K562 (cell line): ENCODE measurements around the gene KRT31. TPM values are rescaled to one million over a fixed set of nuclear protein-coding genes. Genes with fewer than 3 reads are reported as not detected.

Experiments used
- ATAC-seq: fragments of 200-7000 bp; cut with Tn5 transposase; 3 replicates; pipeline ENCODE4 v1.9.1; 2020; ENCODE audit warnings: moderate library complexity
- BruUV-seq: library from RNA; stranded (reverse); fragments of 400-500 nt; replicated peaks from 2 replicates; lab custom pipeline; 2021; lab: Mats Ljungman, UMichigan
- CTCF ChIA-PET: fragments of 300-600 bp; formaldehyde crosslinking; extraction: SDS; loops from one replicate; lab custom pipeline; 2021; ENCODE audit warnings: low intra/inter-chr PET ratio; lab: Yijun Ruan, JAX
- POLR2A ChIA-PET: fragments of 300-600, 350-650 bp; sonication (Branson Sonifier 250); formaldehyde crosslinking; extraction: SDS; loops from one replicate; lab custom pipeline; 2021; ENCODE audit warnings: antibody characterized with exemption, inconsistent platforms; lab: Yijun Ruan, JAX
- DNase-seq, 4 experiments: peaks; one replicate each; pipeline versions ENCODE4 v3.0.0 to v3.0.0-alpha.2; 2011 to 2018; ENCODE audit warnings: low spot score in 3 of 4, mixed read lengths in 3 of 4; ENCODE audit errors: extremely low read depth in 1 of 4
- FAIRE-seq: peaks from 2 replicates; lab custom pipeline; 2011; peaks lifted over from hg19 to GRCh38; lab: Jason Lieb, UNC
- H2AFZ ChIP-seq: 2 replicates; pipeline ENCODE4 v1.6.0; 2011; ENCODE audit warnings: low read depth, low read length, control low read depth, inconsistent platforms
- H3K27ac ChIP-seq: fragments of 200-600 bp; 3 replicates; pipeline ENCODE4 v1.8.0; 2011; ENCODE audit warnings: low read depth, mild to moderate bottlenecking, control low read depth, inconsistent platforms, low read length, moderate library complexity, mixed read lengths; ENCODE audit errors: extremely low read depth
- H3K27me3 ChIP-seq, 2 experiments: fragments of 300-600 bp in 1 of 2; 2 replicates in 1 of 2; 3 replicates in 1 of 2; pipeline versions ENCODE4 v1.6.0 to v1.8.0; 2011; ENCODE audit warnings: inconsistent platforms in 2 of 2, low read length in 2 of 2, mild to moderate bottlenecking in 1 of 2, mixed read lengths in 1 of 2, moderate library complexity in 1 of 2; ENCODE audit not compliant: control insufficient read depth in 2 of 2, insufficient read depth in 2 of 2
- H3K36me3 ChIP-seq: fragments of 300-600 bp; 3 replicates; pipeline ENCODE4 v1.8.0; 2011; ENCODE audit warnings: mild to moderate bottlenecking, low read length, inconsistent platforms; ENCODE audit not compliant: control insufficient read depth, insufficient read depth
- H3K4me1 ChIP-seq, 2 experiments: fragments of 200-600 bp in 1 of 2; replicated peaks in 1 of 2; 2 replicates in 1 of 2; 3 replicates in 1 of 2; pipeline versions ENCODE4 v1.5.1 to v1.8.0; 2011; ENCODE audit warnings: inconsistent platforms in 2 of 2, low read length in 2 of 2, mild to moderate bottlenecking in 1 of 2, mixed read lengths in 1 of 2, moderate library complexity in 1 of 2; ENCODE audit not compliant: control insufficient read depth in 2 of 2, insufficient read depth in 2 of 2
- H3K4me2 ChIP-seq: 2 replicates; pipeline ENCODE4 v1.6.1; 2011; ENCODE audit warnings: low read length, control low read depth, inconsistent platforms, mixed read lengths; ENCODE audit not compliant: insufficient read depth
- H3K4me3 ChIP-seq: fragments of 200-600 bp; sonication (generic), shearing (Covaris generic); 2 replicates; pipeline ENCODE4 v1.5.1; 2016; ENCODE audit warnings: control low read depth, inconsistent platforms
- H3K79me2 ChIP-seq: fragments of 200-600 bp; 3 replicates; pipeline ENCODE4 v1.8.0; 2011; ENCODE audit warnings: low read length, inconsistent platforms; ENCODE audit not compliant: control insufficient read depth, insufficient read depth
- H3K9ac ChIP-seq, 2 experiments: 2 replicates each; pipeline versions ENCODE4 v1.6.0 to v1.6.1; 2011; ENCODE audit warnings: low read depth in 2 of 2, low read length in 2 of 2, control low read depth in 1 of 2, inconsistent platforms in 1 of 2, mild to moderate bottlenecking in 1 of 2, mixed read lengths in 1 of 2; ENCODE audit not compliant: insufficient read depth in 1 of 2
- H3K9me1 ChIP-seq: one replicate; pipeline ENCODE4 v1.6.0; 2011; ENCODE audit warnings: inconsistent platforms, mild to moderate bottlenecking, low read length, moderate library complexity; ENCODE audit not compliant: control insufficient read depth, insufficient read depth
- H3K9me3 ChIP-seq: replicated peaks from 2 replicates; pipeline ENCODE4 v1.5.1; 2011; ENCODE audit warnings: low read depth, low read length, inconsistent platforms; ENCODE audit not compliant: control insufficient read depth, insufficient read depth
- H4K20me1 ChIP-seq: replicated peaks from 2 replicates; pipeline ENCODE4 v1.6.1; 2011; ENCODE audit warnings: low read length, inconsistent platforms, mixed read lengths; ENCODE audit not compliant: control insufficient read depth, insufficient read depth
- ARNT ChIP-seq, 2 experiments: fragments of 450-650 bp; IDR thresholded peaks; 2 replicates each; pipeline ENCODE4 v1.6.1; 2016; ENCODE audit warnings: mild to moderate bottlenecking in 1 of 2
- BMI1 ChIP-seq: fragments of 150-350 bp; IDR thresholded peaks from 2 replicates; pipeline ENCODE4 v1.6.1; 2014; ENCODE audit warnings: low read length
- CBX8 ChIP-seq: fragments of 200-600 bp; sonication (generic); IDR thresholded peaks from 2 replicates; pipeline ENCODE4 v1.6.1; 2012; ENCODE audit warnings: borderline replicate concordance, mixed run types, low read depth, mild to moderate bottlenecking, moderate library complexity, mixed read lengths, low read length, control low read depth, inconsistent platforms; ENCODE audit not compliant: poor library complexity, severe bottlenecking; ENCODE audit errors: extremely low read depth
- FOXK2 ChIP-seq, 2 experiments: fragments of 450-650 bp; IDR thresholded peaks in 1 of 2; conservative IDR thresholded peaks in 1 of 2; 2 replicates each; pipeline ENCODE4 v1.6.1; 2016; ENCODE audit warnings: low read depth in 2 of 2, mild to moderate bottlenecking in 1 of 2
- NFXL1 ChIP-seq: fragments of 450-650 bp; formaldehyde crosslinking; IDR thresholded peaks from 2 replicates; pipeline ENCODE4 v1.4.0; 2021; ENCODE audit warnings: mild to moderate bottlenecking
- POLR2H ChIP-seq: IDR thresholded peaks from 2 replicates; pipeline ENCODE4 v1.6.1; 2016; ENCODE audit warnings: missing genetic modification characterization, low read depth, mild to moderate bottlenecking, control low read depth, missing compliant biosample characterization, moderate library complexity
- SNRNP70 ChIP-seq: fragments of 200-400 bp; formaldehyde crosslinking; optimal IDR thresholded peaks from 2 replicates; pipeline ENCODE3; 2017; ENCODE audit warnings: low read depth, low read length
- SRF ChIP-seq, 2 experiments: fragments of 250-450, 450-650 bp in 1 of 2; sonication (Bioruptor Pico) in 1 of 2; sonication (generic) in 1 of 2; formaldehyde crosslinking; IDR thresholded peaks; 2 replicates each; pipeline versions ENCODE4 v1.5.0 to v1.5.1; 2020 to 2022; ENCODE audit warnings: mild to moderate bottlenecking in 1 of 2, missing genetic modification reagents in 1 of 2
- YBX1 ChIP-seq: fragments of 450-650 bp; IDR thresholded peaks from 2 replicates; pipeline ENCODE4 v1.7.1; 2016; ENCODE audit warnings: mild to moderate bottlenecking
- ZNF253 ChIP-seq: fragments of 250-450 bp; sonication (Bioruptor Pico); conservative IDR thresholded peaks from 2 replicates; pipeline ENCODE4 v1.6.1; 2021; ENCODE audit warnings: mild to moderate bottlenecking
- ZNF830 ChIP-seq: fragments of 250-450 bp; sonication (Bioruptor Pico); IDR thresholded peaks from 2 replicates; pipeline ENCODE4 v1.5.0; 2021; ENCODE audit warnings: mild to moderate bottlenecking
- WGBS: fragments of 100-300 bp; shearing (Covaris generic); methylation state at CpG from one replicate; pipeline ENCODE4 v1.1.6; 2016; ENCODE audit warnings: low coverage, mixed read lengths; ENCODE audit not compliant: insufficient coverage; ENCODE audit errors: missing lambda C conversion rate; 5-methylcytosine and 5-hydroxymethylcytosine counted together
- in situ Hi-C: fragments of 300-500 bp; cut with MboI; formaldehyde crosslinking; loops from 4 replicates; pipeline ENCODE4 v1.15.0; 2018; ENCODE audit warnings: inconsistent platforms, mixed read lengths
- intact Hi-C: fragments of 100-400 bp; cut with micrococcal nuclease; formaldehyde crosslinking; loops from 2 replicates; pipeline ENCODE4 v1.14.2; 2022
- polyA plus RNA-seq, 8 experiments: library from polyadenylated mRNA; depleted of rRNA in 4 of 8; stranded (reverse) in 5 of 8; unstranded in 3 of 8; fragments of >200 nt; fragmentation: Nextera tagmentation in 2 of 8; fragmentation: Illumina TruSeq in 1 of 8; extraction: Ambion mirVana in 2 of 8; extraction: Trizol in 1 of 8; gene quantifications; 2 replicates each; pipeline versions ENCODE4 v1.2.1 to v1.2.3, GENCODE V29; 2011 to 2014; ENCODE audit warnings: inconsistent platforms in 1 of 8, missing spikeins in 1 of 8
- total RNA-seq, 7 experiments: library from RNA; depleted of rRNA in 6 of 7; stranded (reverse); fragments of >200 nt in 6 of 7; fragmentation: Illumina TruSeq in 2 of 7; extraction: Trizol in 2 of 7; gene quantifications; 2 replicates each; pipeline versions ENCODE4 v1.2.1 to v1.2.3, GENCODE V29; 2011 to 2021; ENCODE audit warnings: low replicate concordance in 1 of 7
- TF ChIP-seq, protein P1 (sequence below): IDR thresholded peaks from 2 replicates; pipeline ENCODE4 v1.6.1; 2011; ENCODE audit not compliant: insufficient read length; ENCODE audit errors: extremely low read depth

The KRT31 gene
- total and polyA plus RNA-seq, 9 of the 15 experiments (the other 6 are each of a cell fraction or from before 2014, with no cell fraction given): not detected

DNA sequence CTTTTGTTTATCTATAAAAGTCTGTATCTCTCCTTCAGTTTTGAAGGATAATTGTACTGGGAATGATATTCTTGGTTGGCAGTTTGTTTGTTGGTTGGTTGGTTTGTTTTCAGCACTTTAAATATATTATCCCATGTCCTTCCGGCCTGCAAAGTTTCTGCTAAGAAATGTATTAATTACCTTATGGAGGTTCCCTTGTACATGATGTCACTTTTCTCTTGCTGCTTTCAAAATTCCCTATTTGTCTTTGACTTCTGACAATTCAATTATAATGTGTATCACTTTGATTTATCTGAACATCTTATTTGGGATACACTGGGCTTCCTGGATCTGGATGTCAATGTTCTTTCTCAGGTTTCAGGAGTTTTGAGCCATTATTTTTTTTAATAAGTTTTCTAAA lies 11.2 kb downstream of the KRT31 start:
- CTCF ChIA-PET: no interaction called here
- POLR2A ChIA-PET: no interaction called here
- no peaks in the 10 kb centered on the region for H3K36me3 ChIP-seq
- intact Hi-C loops: no loop called here
- ATAC-seq (no peak), DNase-seq (no peak), FAIRE-seq (no peak)
- H4K20me1 ChIP-seq: no peaks in the 10 kb centered on the region
- H3K79me2 ChIP-seq: no peaks in the 10 kb centered on the region
- H2AFZ ChIP-seq: no peak overlapping the region
- no peaks in the 10 kb centered on the region for H3K9me1 ChIP-seq
- H3K27ac ChIP-seq: no peak overlapping the region
- 0% methylated on average over 1 of the region's 1 CpG for WGBS
- BruUV-seq: no TSS peak
- no peaks in the 10 kb centered on the region for H3K4me1 ChIP-seq
- H3K4me3 ChIP-seq: no peak overlapping the region
- in situ Hi-C loops: no loop called here
- TF ChIP-seq NFXL1 (CRISPR knock-in tag) (no peak), SRF (CRISPR knock-in tag; IDR thresholded peaks at IDR 0.05) (no peak), ARNT (IDR thresholded peaks at IDR 0.05) (no peak), YBX1 (no peak), ZNF830 (CRISPR knock-in tag) (no peak), FOXK2 (conservative IDR thresholded peaks at IDR 0.05 in 1 of 2, IDR thresholded peaks at IDR 0.05 in 1 of 2; ENCODE audit: low read depth in 2 of 2) (no peak), ZNF253 (CRISPR knock-in tag) (no peak), SNRNP70 (no peak), CBX8 (no peak), POLR2H (tag) (no peak), BMI1 (no peak)
- TF ChIP-seq, protein P1, sequence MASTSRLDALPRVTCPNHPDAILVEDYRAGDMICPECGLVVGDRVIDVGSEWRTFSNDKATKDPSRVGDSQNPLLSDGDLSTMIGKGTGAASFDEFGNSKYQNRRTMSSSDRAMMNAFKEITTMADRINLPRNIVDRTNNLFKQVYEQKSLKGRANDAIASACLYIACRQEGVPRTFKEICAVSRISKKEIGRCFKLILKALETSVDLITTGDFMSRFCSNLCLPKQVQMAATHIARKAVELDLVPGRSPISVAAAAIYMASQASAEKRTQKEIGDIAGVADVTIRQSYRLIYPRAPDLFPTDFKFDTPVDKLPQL: no peak
- H3K9ac ChIP-seq: no peak overlapping the region
- no peaks in the 10 kb centered on the region for H3K9me3 ChIP-seq
- no peak overlapping the region for H3K4me2 ChIP-seq
- peaks cover 5 to 15% of the 10 kb centered on the region in 2 experiments; a peak in 2 of 5 replicates for H3K27me3 ChIP-seq
